Stimulated activated CD8-positive, alpha-beta memory T cell treated with anti-CD3 and anti-CD28 coated beads, Interleukin-15, amount 100 ng/mL, for 1 hour (primary cell): ENCODE results near the gene PRAMEF4.
"Not testable (repeated sequence)": the region's sequence is repeated elsewhere in the genome, so short reads cannot be mapped to it uniquely, and the experiment has no call there.

ENCODE experiments used
- DNase-seq: peaks from one replicate; pipeline ENCODE4 v3.0.0-alpha.2; 2020; ENCODE audit warnings: low read depth

Gene PRAMEF4

DNA sequence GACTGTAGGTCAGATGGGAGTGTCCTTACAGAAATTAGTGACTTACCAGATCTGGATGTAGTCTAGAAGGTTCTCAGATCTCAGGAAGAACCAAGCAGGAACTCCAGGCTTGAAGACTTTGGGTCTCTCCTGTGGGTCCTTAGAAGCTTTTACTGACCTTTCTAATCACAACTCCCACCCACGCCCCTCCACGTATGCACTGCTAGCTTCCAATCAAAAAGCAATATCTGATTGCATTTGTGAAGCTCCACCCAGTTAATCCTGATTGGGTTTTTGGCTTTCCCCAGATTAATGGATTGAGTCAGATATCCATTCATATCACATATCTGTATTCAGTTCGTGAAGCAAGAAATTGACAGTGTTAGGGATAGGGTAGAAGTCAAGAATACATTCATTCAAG, at the start of gene PRAMEF4:
Gene PRAMEF4 (minus strand): TSS at position 101 of the 400 bp plus-strand sequence. CDS start 2,807 bp downstream, outside the sequence.
- not testable (repeated sequence) for DNase-seq

GRCh38 chr1:12924368-12924767, 38.4 kb upstream of the PRAMEF4 start:
- not testable (repeated sequence) for DNase-seq

- not testable (repeated sequence) for DNase-seq
Observed at GRCh38 chr1:12921749-12922148, 35.7 kb upstream of the PRAMEF4 start.

DNA sequence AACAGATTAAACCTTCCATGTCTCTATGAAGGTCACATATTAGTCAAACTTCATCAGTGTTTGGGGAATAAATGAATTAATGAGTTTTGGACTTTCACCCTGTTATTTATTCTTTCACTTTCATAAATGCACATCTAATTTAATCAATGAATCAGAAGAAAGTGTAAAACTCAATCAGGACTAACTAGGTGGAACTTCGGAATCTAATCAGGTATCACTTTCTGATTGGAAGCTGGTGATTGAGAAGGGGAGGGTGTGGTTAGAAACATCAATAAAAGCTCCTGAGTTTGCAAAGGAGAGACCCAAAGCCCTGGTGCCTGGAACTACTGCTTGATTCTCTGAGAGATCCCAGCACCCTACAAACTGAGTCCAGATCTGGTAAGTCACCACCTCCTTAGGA, 30.3 kb upstream of the PRAMEF4 start, which contains the start of gene PRAMEF7:
Gene PRAMEF7 (plus strand): TSS at position 301 of the 400 bp plus-strand sequence. CDS start 1,083 bp downstream, outside the sequence.
- not testable (repeated sequence) for DNase-seq

- not testable (repeated sequence) for DNase-seq
Observed at GRCh38 chr1:12903793-12904572, 18.0 kb upstream of the PRAMEF4 start.

DNA sequence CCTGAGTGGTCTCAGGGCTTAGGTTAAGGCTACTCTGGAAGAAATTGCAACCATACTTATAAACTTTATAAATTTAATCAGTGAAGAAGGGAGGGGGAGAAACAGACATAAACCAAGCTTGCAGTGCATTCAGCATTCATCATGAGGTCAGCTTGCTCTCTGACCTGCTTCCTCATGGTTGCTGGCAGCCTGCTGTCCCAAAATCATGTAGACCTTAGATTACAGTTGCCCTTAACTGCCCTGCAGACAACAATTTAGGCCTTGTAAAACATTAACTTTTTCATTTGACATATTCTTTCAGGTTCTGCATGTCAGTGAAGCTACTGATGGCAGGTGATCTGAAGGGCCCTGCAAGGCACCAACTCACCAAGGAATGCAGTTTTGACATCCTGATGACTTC, 13.2 kb upstream of the PRAMEF4 start:
- DNase-seq, result not testable (repeated sequence)

GRCh38 chr1:12898170-12898569, 12.2 kb upstream of the PRAMEF4 start, which contains the start of gene PRAMEF10:
TSS of gene PRAMEF10 (minus strand) at chr1:12898270. CDS start at chr1:12895847, 2,423 bp downstream.
- DNase-seq, result not testable (repeated sequence)

GRCh38 chr1:12878453-12878852, 7.5 kb downstream of the PRAMEF4 start:
- not testable (repeated sequence) for DNase-seq

GRCh38 chr1:12863131-12863880, 22.7 kb downstream of the PRAMEF4 start:
- not testable (repeated sequence) for DNase-seq

- not testable (repeated sequence) for DNase-seq
Observed at GRCh38 chr1:12856786-12857185, 29.2 kb downstream of the PRAMEF4 start, which contains the start of gene PRAMEF2. TSS of gene PRAMEF2 (plus strand) at chr1:12857086. CDS start at chr1:12859010, 1,924 bp downstream.

- DNase-seq, result no peak
Observed at GRCh38 chr1:12851779-12852178, 34.2 kb downstream of the PRAMEF4 start.

- not testable (repeated sequence) for DNase-seq
Observed at GRCh38 chr1:12848620-12849019, 37.4 kb downstream of the PRAMEF4 start, which contains the start of gene HNRNPCL1. TSS of gene HNRNPCL1 (minus strand) at chr1:12848720. CDS start at chr1:12848289, 431 bp downstream.

GRCh38 chr1:12833251-12833650, 52.8 kb downstream of the PRAMEF4 start:
- not testable (repeated sequence) for DNase-seq

DNA sequence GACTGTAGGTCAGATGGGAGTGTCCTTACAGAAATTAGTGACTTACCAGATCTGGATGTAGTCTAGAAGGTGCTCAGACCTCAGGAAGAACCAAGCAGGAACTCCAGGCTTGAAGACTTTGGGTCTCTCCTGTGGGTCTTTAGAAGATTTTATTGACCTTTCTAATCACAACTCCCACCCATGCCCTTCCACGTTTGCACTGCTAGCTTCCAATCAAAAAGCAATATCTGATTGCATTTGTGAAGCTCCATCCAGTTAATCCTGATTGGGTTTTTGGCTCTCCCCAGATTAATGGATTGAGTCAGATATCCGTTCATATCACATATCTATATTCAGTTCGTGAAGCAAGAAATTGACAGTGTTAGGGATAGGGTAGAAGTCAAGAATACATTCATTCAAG, 54.7 kb downstream of the PRAMEF4 start, which contains the start of gene PRAMEF11:
Gene PRAMEF11 (minus strand): TSS at position 101 of the 400 bp plus-strand sequence. CDS start 2,621 bp downstream, outside the sequence.
- DNase-seq, result not testable (repeated sequence)
